Subcutaneous abdominal adipose tissue (tissue), 5 donors: ENCODE data around the gene ALDOA.
"Not testable (repeated sequence)": the region's sequence is repeated elsewhere in the genome, so short reads cannot be mapped to it uniquely, and the experiment has no call there.

Experiments
- H3K27ac ChIP-seq: one replicate; pipeline ENCODE4 v1.7.0; 2013; ENCODE audit warnings: low read depth, mild to moderate bottlenecking, inconsistent platforms, low read length, moderate library complexity
- H3K27me3 ChIP-seq, 5 donors: one replicate each; pipeline ENCODE4 v1.7.0; 2013; ENCODE audit warnings: low read length in 5 of 5, inconsistent platforms in 1 of 5; ENCODE audit not compliant: control insufficient read depth in 5 of 5, insufficient read depth in 4 of 5
- H3K36me3 ChIP-seq, 5 donors: one replicate each; pipeline ENCODE4 v1.7.0; 2013; ENCODE audit warnings: low read length in 5 of 5; ENCODE audit not compliant: control insufficient read depth in 5 of 5, insufficient read depth in 5 of 5
- H3K4me1 ChIP-seq, 5 donors: one replicate each; pipeline ENCODE4 v1.7.0; 2013; ENCODE audit warnings: low read length in 5 of 5, mild to moderate bottlenecking in 3 of 5, moderate library complexity in 1 of 5; ENCODE audit not compliant: control insufficient read depth in 5 of 5, insufficient read depth in 5 of 5
- H3K4me3 ChIP-seq, 5 donors: one replicate each; pipeline ENCODE4 v1.7.0; 2013; ENCODE audit warnings: low read length in 5 of 5, low read depth in 1 of 5
- H3K9ac ChIP-seq, 5 donors: one replicate each; pipeline ENCODE4 v1.7.0; 2013; ENCODE audit warnings: low read length in 5 of 5, mild to moderate bottlenecking in 4 of 5, moderate library complexity in 3 of 5
- H3K9me3 ChIP-seq, 5 donors: one replicate each; pipeline ENCODE4 v1.7.0; 2013; ENCODE audit warnings: low read length in 5 of 5; ENCODE audit not compliant: control insufficient read depth in 5 of 5
- donor health status: healthy.
- donor health status: healthy.
- donor health status: healthy.
- donor health status: healthy.
- donor health status: healthy.

ALDOA gene

GRCh38 chr16:30114833-30115232 is 49.3 kb downstream of the ALDOA start:
- Histone ChIP-seq H3K36me3 (peaks cover 6 to 94% (median 66%) of the 10 kb centered on the region in 5 donors), H3K4me1 (peaks cover 2 to 28% (median 24%) of the 10 kb centered on the region in 5 donors)
- not testable (repeated sequence) for H3K9ac ChIP-seq, H3K4me3 ChIP-seq, H3K27ac ChIP-seq, H3K27me3 ChIP-seq, H3K9me3 ChIP-seq

GRCh38 chr16:30115238-30115637 is 49.7 kb downstream of the ALDOA start:
- Histone ChIP-seq H3K4me1 (peaks cover 2 to 28% (median 24%) of the 10 kb centered on the region in 5 donors), H3K36me3 (peaks cover 6 to 92% (median 68%) of the 10 kb centered on the region in 5 donors), H3K27me3 (no peaks in the 10 kb centered on the region), H3K9ac (no peak overlapping the region), H3K27ac (no peak overlapping the region), H3K9me3 (no peaks in the 10 kb centered on the region), H3K4me3 (no peak overlapping the region)

- Histone ChIP-seq H3K36me3 (peaks cover 6 to 81% (median 64%) of the 10 kb centered on the region in 5 donors), H3K9ac (no peak overlapping the region), H3K4me3 (no peak overlapping the region), H3K27me3 (no peaks in the 10 kb centered on the region), H3K27ac (no peak overlapping the region), H3K9me3 (no peaks in the 10 kb centered on the region), H3K4me1 (peaks cover 4 to 36% (median 31%) of the 10 kb centered on the region in 5 donors)
These were observed 51.0 kb downstream of the ALDOA start for GRCh38 chr16:30116291-30117207.

GRCh38 chr16:30117768-30118167 is 52.2 kb downstream of the ALDOA start:
- H3K4me3 ChIP-seq: no peak overlapping the region
- H3K36me3 ChIP-seq: peaks cover 6 to 71% (median 60%) of the 10 kb centered on the region in 5 donors
- H3K27me3 ChIP-seq: no peaks in the 10 kb centered on the region
- H3K9ac ChIP-seq: no peak overlapping the region
- H3K9me3 ChIP-seq: no peaks in the 10 kb centered on the region
- no peak overlapping the region for H3K27ac ChIP-seq
- peaks cover 9 to 46% (median 43%) of the 10 kb centered on the region in 5 donors for H3K4me1 ChIP-seq

- Histone ChIP-seq H3K27me3 (no peaks in the 10 kb centered on the region), H3K36me3 (peaks cover 6 to 57% (median 49%) of the 10 kb centered on the region in 5 donors), H3K4me1 (peaks cover 6 to 40% (median 36%) of the 10 kb centered on the region in 5 donors), H3K27ac (no peak overlapping the region), H3K4me3 (no peak overlapping the region), H3K9ac (no peak overlapping the region), H3K9me3 (no peaks in the 10 kb centered on the region)
These were observed 53.9 kb downstream of the ALDOA start for GRCh38 chr16:30119428-30119827.
